GM21529 (cell line): ENCODE measurements around the gene RGPD6.
"Not testable (repeated sequence)": the region's sequence is repeated elsewhere in the genome, so short reads cannot be mapped to it uniquely, and the experiment has no call there.

Experiments
- ATAC-seq: cut with Tn5 transposase; IDR thresholded peaks from one replicate; pipeline ENCODE4 v1.9.1; 2021; ENCODE audit not compliant: unreplicated experiment

RGPD6 gene

DNA sequence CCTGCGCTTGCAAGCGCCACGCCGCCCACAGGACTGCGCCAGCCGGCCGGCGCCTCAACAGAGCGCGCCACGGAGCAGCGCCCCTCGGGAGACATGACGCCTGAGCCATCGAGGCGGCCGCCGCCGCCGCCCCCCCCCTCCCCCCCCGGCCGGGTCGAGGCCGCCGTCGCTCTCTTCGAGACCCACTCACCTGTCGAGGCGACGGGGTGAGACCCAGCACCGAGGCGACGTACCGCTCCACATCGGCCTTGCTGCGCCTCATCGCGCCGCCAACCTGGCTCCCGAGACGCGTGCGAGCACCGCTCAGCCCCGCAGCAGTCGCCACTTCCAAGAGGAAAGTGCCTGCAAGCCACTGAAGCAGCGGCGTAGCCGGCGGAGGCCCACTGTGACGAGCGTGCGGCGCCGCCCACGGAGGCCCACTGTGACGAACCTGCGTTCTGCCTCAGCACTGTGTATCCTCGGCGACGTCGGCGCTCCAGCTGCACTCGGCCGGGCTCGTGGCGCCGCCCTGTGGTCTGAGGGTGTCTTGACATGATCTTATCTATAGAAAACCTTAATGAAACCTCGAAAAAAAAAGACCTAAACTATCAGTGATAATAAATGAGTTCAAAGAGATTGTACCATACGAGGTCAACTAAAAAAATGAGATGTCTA, at the start of gene RGPD6:
Gene RGPD6, minus strand, starts transcription at position 460 of the 654 bp plus-strand sequence. Its CDS starts 198 bp downstream, at position 262.
- ATAC-seq: peak; percentile 98

DNA sequence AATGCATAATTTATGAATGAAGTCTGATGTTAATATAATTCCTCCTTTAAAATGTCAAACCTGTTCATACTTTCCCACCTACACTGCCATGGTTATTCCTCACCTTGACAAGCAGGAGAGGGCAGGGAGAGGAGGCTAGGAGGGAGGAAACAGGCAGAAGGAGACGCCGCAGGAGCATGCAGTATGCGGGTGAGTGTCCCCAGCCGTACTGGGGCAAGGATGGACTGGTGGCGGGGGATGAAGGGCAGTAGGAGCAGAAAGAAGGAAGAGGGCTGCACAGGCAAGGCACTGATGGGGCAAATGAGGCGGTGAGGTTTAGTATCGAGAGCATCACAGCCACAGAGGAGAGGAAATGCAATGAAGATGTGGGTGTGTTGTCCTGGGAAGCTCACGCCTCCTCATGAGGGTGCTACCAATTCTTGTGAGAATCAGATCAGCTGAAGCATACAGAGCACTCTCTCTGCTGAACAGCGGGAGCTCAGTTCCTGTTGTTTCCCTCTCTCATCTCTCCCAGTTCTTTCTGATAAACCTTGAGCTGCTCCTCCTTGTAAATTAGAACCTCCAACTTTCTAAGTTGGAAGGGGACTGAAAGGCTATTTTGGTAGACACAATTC, 42.4 kb upstream of the RGPD6 start:
- ATAC-seq: not testable (repeated sequence)

DNA sequence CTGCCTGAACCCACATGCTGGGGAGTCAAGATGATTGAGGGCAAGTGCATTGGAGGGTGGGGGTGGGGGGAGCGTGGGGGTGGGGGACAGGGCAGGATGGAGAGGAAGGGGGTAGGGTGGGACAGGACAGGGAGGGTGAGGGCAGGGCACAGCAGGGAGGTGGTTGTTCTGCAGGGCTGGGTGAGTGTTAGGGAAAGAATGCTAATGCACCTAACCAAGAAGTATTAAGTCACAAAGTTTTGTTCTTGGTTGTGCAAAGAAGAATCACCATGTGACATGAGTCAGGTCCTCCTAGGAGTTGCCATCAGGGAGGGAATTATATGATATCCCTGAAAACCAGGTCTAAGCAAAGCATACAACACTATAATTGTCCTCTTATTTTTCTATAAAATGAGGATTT, 36.9 kb upstream of the RGPD6 start:
- not testable (repeated sequence) for ATAC-seq

DNA sequence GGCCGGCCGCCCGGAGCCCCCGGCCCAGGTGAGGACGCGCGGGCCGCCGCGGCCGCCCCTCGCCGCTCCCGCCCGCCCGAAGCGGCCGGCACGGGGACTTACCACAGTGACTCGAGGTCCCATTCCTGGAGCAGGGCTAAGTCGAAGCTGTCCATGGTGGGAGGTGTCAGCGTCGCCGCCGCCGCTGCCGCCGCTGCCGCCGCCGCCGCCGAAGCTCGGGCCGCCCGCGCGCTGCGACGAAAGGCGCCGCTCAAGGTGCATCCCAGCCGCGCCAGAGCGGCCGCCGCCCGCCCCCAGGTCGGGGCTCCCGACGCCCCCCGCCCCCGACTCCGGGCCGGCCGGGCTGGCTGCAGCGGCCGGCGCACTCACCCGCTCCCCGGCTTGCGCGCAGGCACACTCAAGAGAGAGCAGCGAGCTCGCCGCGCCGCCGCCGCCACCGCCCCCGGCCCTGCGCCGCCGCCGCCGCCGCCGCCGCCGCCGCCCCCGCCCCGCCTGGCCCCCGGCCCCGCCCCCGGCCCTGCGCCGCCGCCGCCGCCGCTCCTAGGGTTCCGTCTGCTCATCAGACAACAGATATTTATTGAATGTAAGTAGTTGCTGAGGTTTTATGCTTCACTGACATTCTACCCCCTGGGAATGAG, 33.7 kb upstream of the RGPD6 start:
- ATAC-seq: not testable (repeated sequence)

DNA sequence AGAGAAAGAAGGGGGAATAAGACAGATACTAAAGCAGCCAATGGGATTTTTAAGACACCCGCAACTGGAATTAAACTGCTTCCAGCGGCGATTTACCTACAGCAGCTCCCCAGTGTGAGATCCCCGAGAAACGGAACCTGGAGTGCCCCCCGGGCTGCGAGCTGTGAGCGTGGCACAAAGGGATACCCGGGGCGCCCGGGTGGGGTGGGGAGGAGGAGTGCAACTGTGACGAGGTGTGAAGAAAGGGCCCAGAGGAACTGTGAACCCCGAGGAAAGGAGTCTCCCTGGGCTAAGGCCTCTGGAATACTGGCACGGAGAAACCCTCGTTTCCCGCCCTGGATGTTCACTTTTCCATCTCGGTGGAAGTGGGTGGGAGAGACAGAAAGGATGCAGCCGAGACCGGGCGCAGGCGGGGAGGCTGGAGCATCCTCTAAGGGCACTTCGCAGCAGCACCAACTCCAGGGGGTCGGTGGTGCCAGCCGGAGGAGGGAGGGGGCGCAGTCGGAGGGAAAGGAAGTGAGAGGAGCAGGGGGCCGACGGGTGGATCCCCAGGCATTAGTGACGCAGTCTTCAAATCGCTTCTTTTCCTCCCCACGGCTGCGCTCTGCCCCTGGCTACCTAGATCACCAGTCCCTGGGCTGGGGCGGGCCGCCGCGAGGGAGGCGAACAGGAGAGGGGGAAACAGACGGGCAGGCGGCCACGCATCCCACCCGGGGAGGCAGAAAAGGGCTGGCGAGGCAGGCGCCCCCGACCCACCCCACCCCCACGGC, 33.0 kb upstream of the RGPD6 start:
- not testable (repeated sequence) for ATAC-seq

DNA sequence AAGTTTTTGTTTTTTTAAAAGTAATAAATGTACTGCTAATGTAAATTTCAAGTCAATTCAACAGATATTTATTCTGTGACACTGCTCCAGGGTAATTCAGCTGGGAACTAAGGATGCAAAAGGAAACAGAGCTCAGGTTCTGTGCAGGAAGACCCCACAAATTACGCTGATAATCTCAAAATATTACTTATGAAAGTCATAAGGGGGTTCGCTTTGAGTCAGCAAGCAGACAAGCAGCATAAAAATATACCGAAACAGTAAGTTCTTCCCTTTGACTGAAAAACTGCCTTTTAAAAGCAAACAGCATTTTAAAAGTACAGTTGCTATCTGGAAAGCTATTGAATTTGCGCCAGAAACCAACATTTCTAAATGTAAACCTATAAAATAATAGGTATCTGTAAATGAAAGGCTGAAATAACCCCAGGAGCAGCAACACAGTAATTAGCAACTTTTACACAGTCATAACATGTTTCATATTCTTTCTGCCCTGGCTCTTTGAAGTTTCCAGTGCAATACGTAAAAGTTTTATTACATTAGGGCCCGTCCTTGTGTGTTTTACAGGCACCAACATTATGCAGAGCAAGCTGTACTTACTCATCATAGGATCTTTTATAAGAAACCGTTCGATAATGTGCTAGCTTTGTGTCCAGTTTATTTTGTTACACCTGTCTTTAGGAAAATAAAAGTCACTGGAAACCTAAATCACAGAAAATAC, 31.9 kb upstream of the RGPD6 start:
- not testable (repeated sequence) for ATAC-seq

DNA sequence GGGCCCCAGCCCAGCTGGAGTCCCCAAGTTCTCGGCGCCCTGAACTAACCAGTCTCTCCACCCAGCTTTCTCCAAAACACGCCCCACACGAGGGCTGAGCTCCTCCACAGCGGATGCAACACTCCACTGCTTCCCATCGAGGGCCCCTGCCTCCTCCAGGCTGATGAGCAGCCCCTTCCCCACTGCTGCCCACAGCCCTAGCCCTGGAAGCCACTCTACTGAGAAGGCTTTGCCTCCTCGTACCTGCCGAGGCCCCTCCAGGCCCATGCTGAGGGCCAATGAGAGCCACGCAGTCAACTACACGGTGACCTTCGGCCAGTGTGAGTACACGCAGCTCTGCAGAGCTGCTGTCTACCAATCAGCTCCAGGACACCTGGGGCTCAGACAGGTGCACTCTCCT, 28.0 kb upstream of the RGPD6 start:
- ATAC-seq: not testable (repeated sequence)

DNA sequence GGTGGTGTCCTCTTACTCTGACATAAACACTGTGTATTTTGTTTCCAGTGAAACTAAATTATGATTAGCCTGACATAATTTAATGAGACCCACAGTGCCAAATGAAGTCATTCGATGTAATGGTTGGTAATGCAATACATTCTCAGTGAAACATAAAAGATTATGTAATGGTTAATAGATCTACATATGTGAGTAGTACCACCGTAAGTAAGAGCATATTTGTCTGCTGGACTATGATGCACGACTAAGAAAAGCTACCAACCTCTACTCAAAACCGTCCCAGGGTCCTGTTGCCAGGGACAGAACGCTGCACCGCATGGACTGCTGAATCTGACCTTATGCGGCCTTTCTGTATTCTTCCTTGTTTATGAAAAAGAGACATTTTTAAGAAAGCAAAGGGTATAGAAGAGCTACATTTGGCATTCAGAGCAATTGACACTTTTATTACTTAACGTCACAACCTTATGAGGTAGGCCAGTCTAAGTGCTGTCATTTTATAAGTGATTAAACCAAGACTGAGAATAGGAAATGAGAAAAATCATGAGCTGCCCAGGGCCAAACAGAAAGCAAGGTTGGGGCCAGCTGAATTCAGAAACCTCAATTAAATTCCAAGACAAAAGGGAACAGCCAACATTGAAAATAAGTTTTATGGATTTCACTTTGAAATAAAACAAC, 27.0 kb upstream of the RGPD6 start:
- ATAC-seq: not testable (repeated sequence)

DNA sequence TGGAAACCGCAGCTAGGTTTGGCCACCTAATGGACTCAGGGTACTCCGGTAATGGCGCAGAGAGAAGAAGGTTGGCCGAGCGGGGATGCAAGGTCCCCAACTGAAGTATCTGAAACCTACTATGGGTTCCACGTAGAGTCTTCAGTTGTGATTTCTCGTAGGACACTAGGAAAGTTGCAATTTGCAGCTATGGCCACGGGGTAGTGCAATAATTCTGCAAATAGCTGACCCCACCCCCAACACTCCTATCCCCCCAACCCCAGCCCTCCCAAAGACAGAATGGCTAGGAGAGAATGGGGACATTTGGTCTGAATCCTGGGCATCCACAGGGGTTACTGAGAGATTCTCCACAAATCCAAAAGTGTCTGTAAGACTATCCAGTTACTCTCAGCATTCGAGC, 25.1 kb upstream of the RGPD6 start:
- ATAC-seq: not testable (repeated sequence)

DNA sequence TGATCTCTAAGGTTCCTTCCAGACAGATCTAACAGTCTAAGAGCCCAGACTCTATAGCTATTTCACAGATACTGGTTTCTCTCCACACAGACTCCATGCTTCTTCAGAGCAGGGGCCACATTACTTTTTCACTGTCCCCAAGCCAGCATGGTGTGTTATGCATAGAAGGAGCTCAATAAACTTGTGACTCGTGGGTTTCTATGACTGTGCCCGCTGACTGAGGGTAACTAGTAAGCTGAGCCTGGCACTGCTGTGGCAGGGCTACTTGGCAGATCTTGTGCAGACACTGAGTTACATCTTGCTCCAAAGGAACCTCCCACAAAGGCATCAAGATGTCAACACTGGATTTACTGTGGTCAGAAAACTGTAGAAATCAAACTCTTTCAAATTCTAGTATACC, 15.0 kb upstream of the RGPD6 start:
- ATAC-seq: not testable (repeated sequence)

DNA sequence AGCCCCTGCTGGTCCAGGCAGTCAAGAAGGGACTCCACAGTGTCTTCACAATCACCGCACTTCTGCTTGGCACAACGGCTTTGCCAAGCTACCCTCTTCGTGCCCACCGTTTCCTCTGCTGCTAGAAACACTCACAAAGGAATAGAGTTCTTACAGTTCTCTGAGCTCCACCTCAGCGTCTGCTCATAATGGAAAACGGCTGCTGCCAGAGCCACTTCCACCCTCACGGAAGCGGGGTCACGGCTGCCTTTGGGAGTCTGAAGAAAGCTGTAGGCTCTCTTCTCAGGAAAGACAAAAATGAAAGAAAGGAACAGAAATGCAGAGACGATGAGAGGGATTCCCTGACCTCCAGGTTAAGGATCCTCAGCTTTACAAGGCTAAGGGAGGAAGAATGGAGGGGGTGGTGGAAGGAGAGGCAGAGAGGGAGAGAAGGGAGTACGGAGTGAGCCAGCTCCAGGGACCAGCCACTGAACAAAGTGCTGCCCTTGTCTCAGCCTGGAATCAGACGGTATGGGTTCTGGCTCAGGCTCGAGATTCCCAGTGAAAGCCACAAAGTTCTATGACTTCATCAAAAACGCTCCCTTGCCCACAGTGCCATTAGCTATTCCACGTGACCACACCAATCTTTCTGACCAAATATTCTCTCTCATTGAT, 12.8 kb upstream of the RGPD6 start:
- not testable (repeated sequence) for ATAC-seq

DNA sequence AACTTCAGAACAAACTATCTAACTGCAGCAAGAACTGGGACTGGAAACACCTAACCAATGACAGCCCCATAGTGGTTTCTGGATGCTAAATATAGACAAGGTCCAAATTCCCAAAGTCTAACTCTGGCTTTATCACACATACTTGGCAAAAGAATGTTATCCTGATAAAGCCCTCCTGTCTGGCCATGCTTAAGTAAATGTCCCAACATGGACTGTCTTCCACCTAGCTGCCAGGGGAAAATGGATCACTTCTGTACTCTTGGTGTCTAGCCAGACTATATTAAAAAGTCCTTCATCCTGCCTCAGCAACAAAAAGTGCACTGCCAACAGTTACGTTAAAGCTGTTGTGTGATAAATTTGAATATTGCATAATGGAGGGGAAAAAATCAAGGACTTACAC, 11.5 kb upstream of the RGPD6 start:
- not testable (repeated sequence) for ATAC-seq

DNA sequence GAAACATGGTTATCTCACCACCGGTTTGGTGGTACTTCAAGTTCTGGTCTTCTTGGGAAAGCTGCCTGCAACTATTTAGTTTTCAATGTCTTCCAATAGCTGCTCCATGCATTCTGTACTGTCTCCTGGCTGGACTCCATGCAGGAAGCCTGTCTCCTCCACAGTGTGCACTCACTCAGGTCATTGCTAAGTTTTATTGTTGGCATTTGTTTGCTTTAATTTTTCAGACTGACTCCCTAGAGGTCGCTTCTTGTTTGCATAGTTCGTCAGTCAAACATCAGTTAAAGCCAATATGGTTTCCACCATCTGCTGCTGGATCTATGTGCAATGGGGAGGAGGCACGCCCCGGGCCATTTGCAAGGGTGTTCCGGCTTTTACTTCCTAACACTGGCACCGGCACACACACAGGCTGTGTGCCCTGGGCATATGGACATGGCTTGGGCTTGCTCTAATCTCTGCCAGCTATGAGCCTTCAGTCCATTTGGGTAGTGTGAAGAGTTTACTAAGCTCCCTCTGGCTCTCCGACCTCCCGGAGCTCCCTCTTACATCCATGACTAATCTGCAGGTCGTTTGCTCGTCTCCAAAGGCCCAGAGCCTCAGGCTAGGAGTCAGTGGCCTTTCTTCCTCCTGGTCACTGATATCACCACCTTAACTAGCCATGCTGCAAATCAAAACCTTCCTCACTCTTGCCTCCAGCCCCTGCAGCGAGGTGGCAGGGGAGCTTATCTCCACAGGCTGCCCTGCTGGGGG, 2.4 kb upstream of the RGPD6 start:
- not testable (repeated sequence) for ATAC-seq

DNA sequence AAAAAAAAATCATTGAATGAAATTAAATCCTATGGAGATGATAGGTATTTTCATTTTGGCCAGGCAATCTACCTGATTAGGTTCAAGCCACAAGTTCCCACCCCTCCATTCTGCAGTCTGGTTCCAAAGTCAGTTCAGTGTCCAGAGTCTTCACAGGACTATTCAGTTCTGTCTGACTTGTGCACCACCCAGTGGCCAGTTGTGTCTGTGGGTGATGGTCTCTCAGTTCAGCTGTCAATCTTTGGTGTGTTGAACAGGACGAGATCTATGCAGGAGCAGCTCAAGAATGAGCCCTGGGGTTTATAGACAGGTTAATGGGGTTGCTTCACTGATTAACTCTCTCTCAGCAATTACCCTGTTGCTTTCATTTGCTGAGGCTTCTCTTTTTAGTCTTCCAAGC, 1.4 kb upstream of the RGPD6 start:
- ATAC-seq: peak; percentile 72

DNA sequence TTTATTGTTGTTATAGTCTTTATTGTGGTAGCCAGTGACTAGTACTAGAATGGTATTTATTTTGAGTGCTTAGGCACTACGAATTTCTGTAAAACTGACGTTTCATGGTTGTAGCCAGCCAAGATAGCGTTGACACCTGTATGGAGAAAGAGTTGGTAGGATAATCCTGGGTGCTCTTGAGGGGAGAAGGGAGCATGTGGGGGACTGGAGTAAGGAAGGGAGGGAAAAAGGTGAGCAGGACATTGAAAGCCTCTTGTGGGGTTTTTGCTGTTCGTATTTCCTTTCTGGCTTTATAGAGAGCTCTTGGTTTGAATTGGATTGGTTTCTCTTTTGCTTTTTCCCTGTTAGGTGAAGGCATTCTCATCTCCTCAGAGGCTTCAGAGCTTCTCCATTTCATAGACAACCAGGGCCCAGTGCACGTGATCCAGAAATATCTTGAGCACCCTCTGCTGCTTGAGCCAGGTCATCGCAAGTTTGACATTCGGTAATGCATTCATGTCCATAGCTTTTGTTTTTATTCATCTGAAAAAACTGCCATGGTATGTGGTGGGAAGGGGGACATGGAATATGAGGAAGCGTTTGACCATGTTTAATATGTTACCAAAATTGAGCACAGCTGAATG, 77.2 kb downstream of the RGPD6 start:
- ATAC-seq: peak; percentile 96

DNA sequence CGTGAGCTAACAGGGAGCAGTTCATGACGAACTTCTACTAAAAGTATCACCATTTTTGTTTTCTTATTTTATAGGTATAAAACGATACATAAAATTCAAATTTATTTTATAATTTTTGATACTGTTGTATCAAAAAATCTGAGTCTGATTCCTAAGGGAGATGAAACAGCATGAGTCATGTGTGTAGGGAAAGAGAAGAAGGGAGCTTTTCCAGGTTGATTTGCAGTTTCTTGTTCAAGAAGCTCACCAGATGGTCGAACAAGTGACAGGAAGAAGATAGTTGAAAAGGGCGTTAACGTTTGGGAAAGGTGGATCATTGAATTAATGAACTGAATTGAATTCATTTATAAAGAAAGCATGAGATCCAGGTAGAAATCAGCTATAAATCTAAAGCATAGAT, 81.0 kb downstream of the RGPD6 start:
- not testable (repeated sequence) for ATAC-seq

DNA sequence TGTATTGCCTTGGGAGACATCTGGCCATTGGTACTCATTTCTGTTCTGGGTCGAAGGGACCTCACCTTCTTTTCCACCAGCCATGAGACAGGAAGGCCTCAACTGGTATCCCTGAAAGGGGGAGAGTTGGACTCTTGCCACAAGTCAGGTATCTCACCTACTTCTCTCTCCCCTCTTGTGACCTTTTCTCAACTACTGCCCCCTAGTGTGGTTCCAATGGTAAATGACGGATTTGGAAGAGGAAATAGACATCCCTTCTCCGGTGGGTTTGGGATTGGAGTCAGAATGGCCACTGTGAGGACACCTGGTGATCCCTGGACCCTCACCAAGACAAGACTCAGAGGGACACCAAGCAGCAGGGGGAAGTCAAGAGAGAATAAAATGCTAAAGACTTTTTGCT, 82.5 kb downstream of the RGPD6 start:
- ATAC-seq: not testable (repeated sequence)

DNA sequence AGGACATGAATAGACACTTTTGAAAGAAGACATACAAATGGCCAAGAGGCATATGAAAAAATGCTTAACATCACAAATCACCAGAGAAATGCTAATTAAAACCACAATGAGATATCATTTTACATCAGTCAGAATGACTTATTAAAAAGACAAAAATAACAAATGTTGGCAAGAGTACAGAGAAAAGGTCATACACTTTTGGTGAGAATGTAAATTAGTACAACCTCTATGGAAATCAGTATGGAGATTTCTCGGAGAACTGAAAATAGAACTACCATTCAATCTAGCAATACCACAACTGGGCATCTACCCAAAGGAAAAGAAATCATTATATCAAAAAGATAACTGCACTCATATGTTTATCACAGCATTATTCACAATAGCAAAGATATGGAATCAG, 88.0 kb downstream of the RGPD6 start:
- ATAC-seq: not testable (repeated sequence)

DNA sequence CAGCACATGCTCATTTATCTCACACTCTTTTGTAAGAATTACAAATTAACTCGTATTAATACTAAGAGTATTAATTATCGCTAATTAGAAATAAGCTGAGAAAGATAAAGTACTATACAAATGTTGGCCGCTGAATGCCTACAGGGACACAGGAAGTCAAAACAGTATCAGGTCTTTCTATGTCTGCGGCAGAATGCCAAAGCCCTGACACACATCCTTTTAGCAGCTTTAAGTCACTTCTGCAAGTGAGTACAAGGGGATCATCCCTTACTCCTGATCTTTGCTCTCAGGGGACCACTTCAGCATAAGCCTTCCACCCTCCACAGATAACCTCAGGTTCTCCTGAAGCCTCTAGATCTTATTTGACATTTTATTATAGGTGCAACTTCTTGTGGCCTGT, 94.3 kb downstream of the RGPD6 start:
- not testable (repeated sequence) for ATAC-seq
